HepG2 (cell line): Measurements from ENCODE around the gene DOCK2. TPM values are rescaled to one million over a fixed set of nuclear protein-coding genes. Genes with fewer than 3 reads are reported as not detected.

Experiments used
- ATAC-seq: fragments of 200-7000 bp; cut with Tn5 transposase; 3 replicates; pipeline ENCODE4 v1.9.1; 2020; ENCODE audit warnings: mild to moderate bottlenecking, moderate library complexity
- BruUV-seq: library from RNA; stranded (reverse); fragments of 400-500 nt; replicated peaks from 2 replicates; lab custom pipeline; 2021; lab: Mats Ljungman, UMichigan
- CTCF ChIA-PET: fragments of 300-600 bp; formaldehyde crosslinking; extraction: SDS; loops from one replicate; lab custom pipeline; 2021; ENCODE audit warnings: low total read pairs, inconsistent platforms, low intra/inter-chr PET ratio; lab: Yijun Ruan, JAX
- POLR2A ChIA-PET: fragments of 350-600 bp; sonication (Branson Sonifier 250); formaldehyde crosslinking; loops from one replicate; lab custom pipeline; 2020; ENCODE audit warnings: antibody characterized with exemption, inconsistent platforms; lab: Yijun Ruan, JAX
- DNase-seq: peaks from one replicate; pipeline ENCODE4 v3.0.0-alpha.2; 2015; ENCODE audit warnings: low spot score
- FAIRE-seq: peaks from 3 replicates; lab custom pipeline; 2011; peaks lifted over from hg19 to GRCh38; lab: Jason Lieb, UNC
- H2AFZ ChIP-seq: one replicate; pipeline ENCODE4 v1.6.1; 2011; ENCODE audit warnings: low read length, inconsistent platforms
- H3K27ac ChIP-seq: fragments of 300-600 bp; 3 replicates; pipeline ENCODE4 v1.8.0; 2011; ENCODE audit warnings: mixed run types, mild to moderate bottlenecking, mixed read lengths, low read length, inconsistent platforms; ENCODE audit not compliant: insufficient read depth; ENCODE audit errors: extremely low read length
- H3K27me3 ChIP-seq, 2 experiments: fragments of 200-600 bp in 1 of 2; 2 replicates in 1 of 2; 3 replicates in 1 of 2; pipeline versions ENCODE4 v1.6.0 to v1.8.0; 2011; ENCODE audit warnings: low read length in 2 of 2, mild to moderate bottlenecking in 2 of 2, moderate library complexity in 2 of 2, inconsistent platforms in 1 of 2; ENCODE audit not compliant: insufficient read depth in 2 of 2, control insufficient read depth in 1 of 2
- H3K36me3 ChIP-seq, 2 experiments: fragments of 200-600 bp in 1 of 2; replicated peaks in 1 of 2; 2 replicates in 1 of 2; 3 replicates in 1 of 2; pipeline versions ENCODE4 v1.5.1 to v1.8.0; 2011; ENCODE audit warnings: low read length in 2 of 2, inconsistent platforms in 1 of 2; ENCODE audit not compliant: insufficient read depth in 2 of 2, control insufficient read depth in 1 of 2
- H3K4me1 ChIP-seq: 2 replicates; pipeline ENCODE4 v1.5.1; 2012; ENCODE audit warnings: low read length, inconsistent platforms; ENCODE audit not compliant: insufficient read depth
- H3K4me2 ChIP-seq: 2 replicates; pipeline ENCODE4 v1.6.0; 2011; ENCODE audit warnings: low read depth, low read length, inconsistent platforms
- H3K4me3 ChIP-seq, 3 experiments: fragments of 200-600 bp in 1 of 3; sonication (generic), shearing (Covaris generic) in 1 of 3; replicated peaks in 1 of 3; 2 replicates each; pipeline ENCODE4 v1.5.1; 2011 to 2016; ENCODE audit warnings: low read length in 3 of 3, inconsistent platforms in 2 of 3, low read depth in 2 of 3, mild to moderate bottlenecking in 2 of 3, control low read depth in 1 of 3, mixed read lengths in 1 of 3; ENCODE audit not compliant: insufficient read depth in 1 of 3
- H3K79me2 ChIP-seq: one replicate; pipeline ENCODE4 v1.6.1; 2011; ENCODE audit warnings: low read length, inconsistent platforms; ENCODE audit not compliant: insufficient read depth
- H3K9ac ChIP-seq: 2 replicates; pipeline ENCODE4 v1.6.0; 2011; ENCODE audit warnings: mild to moderate bottlenecking, low read depth, low read length, inconsistent platforms; ENCODE audit not compliant: insufficient read depth
- H3K9me3 ChIP-seq: 2 replicates; pipeline ENCODE4 v1.5.1; 2012; ENCODE audit warnings: mild to moderate bottlenecking, low read length
- H4K20me1 ChIP-seq: 2 replicates; pipeline ENCODE4 v1.6.0; 2011; ENCODE audit warnings: inconsistent platforms, mild to moderate bottlenecking, low read length, moderate library complexity; ENCODE audit not compliant: insufficient read depth
- BATF2 ChIP-seq: sonication (generic); formaldehyde crosslinking; IDR thresholded peaks from 2 replicates; pipeline ENCODE4 v1.8.0; 2022; ENCODE audit warnings: mild to moderate bottlenecking, missing genetic modification reagents, moderate library complexity
- ELF4 ChIP-seq: sonication (generic); formaldehyde crosslinking; IDR thresholded peaks from 2 replicates; pipeline ENCODE4 v1.5.0; 2020; ENCODE audit warnings: missing genetic modification reagents, mild to moderate bottlenecking, moderate library complexity, borderline replicate concordance
- NCOR1 ChIP-seq: fragments of 200-600 bp; sonication (generic); IDR thresholded peaks from 2 replicates; pipeline ENCODE4 v1.7.0; 2017; ENCODE audit warnings: antibody characterized with exemption, low read length, borderline replicate concordance
- NR0B2 ChIP-seq: sonication (generic); formaldehyde crosslinking; IDR thresholded peaks from 2 replicates; pipeline ENCODE4 v1.4.0; 2020; ENCODE audit warnings: mild to moderate bottlenecking, missing genetic modification reagents
- NR3C1 ChIP-seq: sonication (generic); formaldehyde crosslinking; IDR thresholded peaks from 2 replicates; pipeline ENCODE4 v1.4.0; 2020; ENCODE audit warnings: missing genetic modification reagents
- SIN3A ChIP-seq: IDR thresholded peaks from 2 replicates; pipeline ENCODE4 v1.6.1; 2011; ENCODE audit warnings: low read depth, mild to moderate bottlenecking, control low read depth, low read length, borderline replicate concordance
- SMAD3 ChIP-seq: sonication (generic); formaldehyde crosslinking; IDR thresholded peaks from 2 replicates; pipeline ENCODE4 v1.4.0; 2020; ENCODE audit warnings: missing genetic modification reagents
- XRCC5 ChIP-seq: fragments of 200-400 bp; formaldehyde crosslinking; optimal IDR thresholded peaks from 2 replicates; pipeline ENCODE3; 2017; ENCODE audit warnings: mild to moderate bottlenecking, low read length
- ZNF329 ChIP-seq: sonication (generic); formaldehyde crosslinking; IDR thresholded peaks from 2 replicates; pipeline ENCODE4 v1.9.0; 2021; ENCODE audit warnings: low read depth, mild to moderate bottlenecking, missing genetic modification reagents
- ZNF75D ChIP-seq: sonication (generic); formaldehyde crosslinking; IDR thresholded peaks from 2 replicates; pipeline ENCODE4 v1.8.1; 2023; ENCODE audit warnings: missing genetic modification reagents, mild to moderate bottlenecking, borderline replicate concordance
- WGBS: methylation state at CpG from one replicate; pipeline ENCODE4 v1.1.6; 2017; ENCODE audit warnings: low lambda C conversion rate; 5-methylcytosine and 5-hydroxymethylcytosine counted together
- in situ Hi-C: cut with HindIII; loops from 2 replicates; pipeline ENCODE4 v1.10.0; 2017; ENCODE audit warnings: low pct_unique_long_range_greater_than_20kb; ENCODE audit not compliant: extremely low pct_ligation_motif_present
- intact Hi-C: fragments of 100-400 bp; cut with micrococcal nuclease; formaldehyde crosslinking; loops from one replicate; pipeline ENCODE4 v1.10.0; 2022; ENCODE audit not compliant: unreplicated experiment
- polyA plus RNA-seq, 8 experiments: library from polyadenylated mRNA; depleted of rRNA in 3 of 8; stranded (reverse) in 7 of 8; unstranded in 1 of 8; fragments of >200 nt; fragmentation: Illumina TruSeq in 4 of 8; extraction: Trizol in 4 of 8; gene quantifications; 2 replicates each; pipeline versions ENCODE4 v1.2.1 to v1.2.3, GENCODE V29; 2011 to 2016; ENCODE audit warnings: low read depth in 4 of 8, missing spikeins in 1 of 8, mixed read lengths in 1 of 8; ENCODE audit not compliant: insufficient read depth in 1 of 8
- total RNA-seq, 5 experiments: library from RNA; depleted of rRNA; stranded (reverse); fragments of >200 nt; fragmentation: Illumina TruSeq; extraction: Trizol; gene quantifications; 2 replicates each; pipeline ENCODE4 v1.2.3, GENCODE V29; 2016; ENCODE audit warnings: low read depth in 1 of 5
- TF ChIP-seq, protein P1 (sequence below), 2 experiments: fragments of 450-650 bp in 1 of 2; sonication (generic) in 1 of 2; formaldehyde crosslinking in 1 of 2; IDR thresholded peaks; 2 replicates each; pipeline versions ENCODE4 v1.6.1 to v1.8.0; 2016 to 2022; ENCODE audit warnings: antibody characterized with exemption in 1 of 2, mild to moderate bottlenecking in 1 of 2, missing genetic modification reagents in 1 of 2

The DOCK2 gene
- total and polyA plus RNA-seq, 2 of the 13 experiments (the other 11 are each of a cell fraction or from before 2014, with no cell fraction given), result not detected

DNA sequence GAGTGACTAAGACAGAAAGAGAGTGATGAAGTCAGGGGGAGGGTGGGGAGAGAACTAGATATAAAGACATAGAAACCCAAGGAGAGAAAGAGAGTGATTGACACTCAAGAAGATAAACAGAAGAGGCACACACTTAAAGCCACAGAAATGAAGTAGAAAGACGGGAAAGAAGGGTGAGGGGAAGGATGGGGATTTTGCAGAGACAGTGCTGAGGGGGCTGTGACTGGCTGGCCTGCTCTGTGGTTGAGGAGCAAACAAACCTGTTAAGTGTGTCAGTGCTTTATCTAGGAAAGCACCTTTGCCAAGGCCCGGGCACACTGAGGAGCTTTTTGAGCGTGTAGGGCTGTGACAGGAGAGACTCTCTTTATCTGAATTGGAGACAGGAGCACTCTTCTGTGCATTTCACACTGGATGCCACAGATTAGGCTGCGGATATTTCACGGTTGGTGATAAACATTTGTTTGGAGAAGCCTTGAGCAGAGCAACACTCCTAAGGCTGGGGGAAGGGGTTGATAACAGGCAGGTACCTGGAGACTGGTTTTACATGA lies 109.1 kb downstream of the DOCK2 start (continued):
- TF ChIP-seq SIN3A (no peak), SMAD3 (CRISPR knock-in tag) (no peak), NR0B2 (CRISPR knock-in tag) (no peak), XRCC5 (no peak)
- TF ChIP-seq, all 625 proteins: peak for 0

GRCh38 chr5:169748174-169748573 lies 111.1 kb downstream of the DOCK2 start:
- no peak for ATAC-seq
- no peak for TF ChIP-seq ZNF75D (CRISPR knock-in tag)
- no peak for TF ChIP-seq NR3C1 (CRISPR knock-in tag)
- no peak for TF ChIP-seq BATF2
- TF ChIP-seq, protein P1, sequence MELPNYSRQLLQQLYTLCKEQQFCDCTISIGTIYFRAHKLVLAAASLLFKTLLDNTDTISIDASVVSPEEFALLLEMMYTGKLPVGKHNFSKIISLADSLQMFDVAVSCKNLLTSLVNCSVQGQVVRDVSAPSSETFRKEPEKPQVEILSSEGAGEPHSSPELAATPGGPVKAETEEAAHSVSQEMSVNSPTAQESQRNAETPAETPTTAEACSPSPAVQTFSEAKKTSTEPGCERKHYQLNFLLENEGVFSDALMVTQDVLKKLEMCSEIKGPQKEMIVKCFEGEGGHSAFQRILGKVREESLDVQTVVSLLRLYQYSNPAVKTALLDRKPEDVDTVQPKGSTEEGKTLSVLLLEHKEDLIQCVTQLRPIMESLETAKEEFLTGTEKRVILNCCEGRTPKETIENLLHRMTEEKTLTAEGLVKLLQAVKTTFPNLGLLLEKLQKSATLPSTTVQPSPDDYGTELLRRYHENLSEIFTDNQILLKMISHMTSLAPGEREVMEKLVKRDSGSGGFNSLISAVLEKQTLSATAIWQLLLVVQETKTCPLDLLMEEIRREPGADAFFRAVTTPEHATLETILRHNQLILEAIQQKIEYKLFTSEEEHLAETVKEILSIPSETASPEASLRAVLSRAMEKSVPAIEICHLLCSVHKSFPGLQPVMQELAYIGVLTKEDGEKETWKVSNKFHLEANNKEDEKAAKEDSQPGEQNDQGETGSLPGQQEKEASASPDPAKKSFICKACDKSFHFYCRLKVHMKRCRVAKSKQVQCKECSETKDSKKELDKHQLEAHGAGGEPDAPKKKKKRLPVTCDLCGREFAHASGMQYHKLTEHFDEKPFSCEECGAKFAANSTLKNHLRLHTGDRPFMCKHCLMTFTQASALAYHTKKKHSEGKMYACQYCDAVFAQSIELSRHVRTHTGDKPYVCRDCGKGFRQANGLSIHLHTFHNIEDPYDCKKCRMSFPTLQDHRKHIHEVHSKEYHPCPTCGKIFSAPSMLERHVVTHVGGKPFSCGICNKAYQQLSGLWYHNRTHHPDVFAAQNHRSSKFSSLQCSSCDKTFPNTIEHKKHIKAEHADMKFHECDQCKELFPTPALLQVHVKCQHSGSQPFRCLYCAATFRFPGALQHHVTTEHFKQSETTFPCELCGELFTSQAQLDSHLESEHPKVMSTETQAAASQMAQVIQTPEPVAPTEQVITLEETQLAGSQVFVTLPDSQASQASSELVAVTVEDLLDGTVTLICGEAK (IDR thresholded peaks at IDR 0.05), result no peak
- TF ChIP-seq, protein P1 (CRISPR knock-in tag; IDR thresholded peaks at IDR 0.05), result no peak
- TF ChIP-seq ZNF329, result no peak
- no peak for TF ChIP-seq ELF4 (CRISPR knock-in tag)
- TF ChIP-seq NCOR1, result no peak
- TF ChIP-seq, all 625 proteins: peak for 0
- no peak overlapping the region for H3K27ac ChIP-seq
- intact Hi-C loops, result no loop called here
- no peak for DNase-seq
- H4K20me1 ChIP-seq, result no peaks in the 10 kb centered on the region
- H3K9ac ChIP-seq, result no peak overlapping the region
- BruUV-seq, result no TSS peak
- no peaks in the 10 kb centered on the region for H3K79me2 ChIP-seq
- no peak for FAIRE-seq
- ChIA-PET CTCF (no interaction called here), POLR2A (no interaction called here)
- H2AFZ ChIP-seq, result no peak overlapping the region
- no peak overlapping the region for H3K4me2 ChIP-seq
- 0% methylated on average over 3 of the region's 3 CpGs for WGBS
- no peaks in the 10 kb centered on the region for H3K36me3 ChIP-seq
- no peaks in the 10 kb centered on the region for H3K9me3 ChIP-seq
- no peak overlapping the region for H3K4me3 ChIP-seq
- in situ Hi-C loops, result no loop called here
- H3K4me1 ChIP-seq, result no peaks in the 10 kb centered on the region
- peaks cover 0 to 12% of the 10 kb centered on the region in 2 experiments; a peak in 1 of 5 replicates for H3K27me3 ChIP-seq
